ENCODE results near the gene SPTB. TPM values are rescaled to one million over a fixed set of nuclear protein-coding genes. Genes with fewer than 3 reads are reported as not detected.
A peak's percentile ranks its signal among the peaks of the same experiment; 100 is the strongest.

The SPTB gene
- total RNA-seq, 1 donor from 2014 or later = 8.9 TPM

GRCh38 chr14:64899958-64900357 lies 20.3 kb upstream of the SPTB start:
- peaks cover 2% of the 10 kb centered on the region for H3K4me1 Mint-ChIP-seq
- no peaks in the 10 kb centered on the region for H3K36me3 Mint-ChIP-seq
- peaks cover 8% of the 10 kb centered on the region for H3K27me3 Mint-ChIP-seq (ENCODE audit: low read depth)
- H3K4me3 Mint-ChIP-seq = no peak overlapping the region
- no peak overlapping the region for H3K27ac Mint-ChIP-seq
- DNase-seq (ENCODE audit: low spot score in 2 of 2, unreplicated experiment in 2 of 2) = no peak
- no peaks in the 10 kb centered on the region for H3K9me3 Mint-ChIP-seq
- TF ChIP-seq CTCF (IDR thresholded peaks at IDR 0.05; ENCODE audit: unreplicated experiment) = no peak

DNA sequence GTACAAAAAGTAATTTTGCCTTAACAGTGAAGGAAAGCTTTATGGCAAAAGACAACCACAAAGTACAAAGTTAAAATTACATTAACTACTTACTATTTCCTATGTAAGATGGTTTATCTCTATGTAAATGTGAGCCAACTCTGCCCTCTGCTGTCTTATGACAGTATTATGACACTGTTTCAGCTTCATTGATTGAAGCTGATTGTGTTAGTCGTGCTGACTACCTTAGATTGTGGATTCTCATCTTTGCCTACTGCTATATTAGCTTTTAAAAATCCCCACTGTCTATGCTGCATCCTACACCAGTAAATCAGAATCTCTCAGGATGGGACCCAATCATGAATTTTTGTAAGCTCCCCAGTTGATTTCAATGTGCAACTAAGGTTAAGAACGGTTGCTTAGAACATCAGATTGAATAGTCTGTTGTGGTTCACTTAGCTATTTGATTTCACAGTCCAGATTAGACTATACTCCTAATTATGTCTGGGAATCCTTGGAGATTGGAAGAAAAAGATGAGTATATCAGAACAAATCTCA lies 12.2 kb upstream of the SPTB start:
- no peak for DNase-seq (ENCODE audit: low spot score in 2 of 2, unreplicated experiment in 2 of 2)

DNA sequence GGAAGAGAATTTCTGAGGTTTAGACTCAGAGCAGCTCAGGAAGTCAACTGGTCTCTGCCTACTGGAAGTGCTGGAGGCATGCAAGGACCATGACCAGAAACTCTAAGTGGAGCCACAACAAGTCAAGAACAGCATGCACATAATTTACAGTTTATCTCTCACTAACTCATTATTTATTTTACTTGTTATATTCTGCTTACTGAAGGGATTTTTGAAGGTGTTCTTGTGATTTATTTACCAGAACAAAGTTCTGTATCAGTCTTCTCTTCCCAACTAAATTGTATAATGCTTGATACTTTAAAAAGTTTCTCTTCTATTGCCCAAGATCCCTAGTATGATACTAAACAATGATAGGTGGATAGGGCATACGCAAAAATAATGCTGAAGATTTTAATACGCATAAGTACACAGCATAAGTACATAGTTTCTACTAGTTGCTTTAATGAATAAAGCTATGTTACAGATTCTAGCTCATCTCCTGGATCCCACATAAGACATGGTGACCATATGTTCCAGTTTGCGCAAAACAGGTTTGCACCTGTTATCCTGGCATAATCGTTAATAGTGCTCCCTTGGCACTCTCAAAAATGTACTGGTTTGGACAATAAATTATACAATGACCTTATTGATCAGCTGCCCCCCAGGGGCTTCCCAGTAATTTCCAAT lies 11.6 kb upstream of the SPTB start:
- Mint-ChIP-seq H3K4me3 (no peak overlapping the region), H3K36me3 (no peaks in the 10 kb centered on the region), H3K9me3 (no peaks in the 10 kb centered on the region), H3K4me1 (no peaks in the 10 kb centered on the region), H3K27ac (no peak overlapping the region), H3K27me3 (ENCODE audit: low read depth) (peaks cover 14% of the 10 kb centered on the region)
- no peak for TF ChIP-seq CTCF (IDR thresholded peaks at IDR 0.05; ENCODE audit: unreplicated experiment)
- no peak for DNase-seq (ENCODE audit: low spot score in 2 of 2, unreplicated experiment in 2 of 2)

More for the DNA sequence above, 12.2 kb upstream of the SPTB start:
- Mint-ChIP-seq H3K4me1 (no peaks in the 10 kb centered on the region), H3K4me3 (no peak overlapping the region), H3K36me3 (no peaks in the 10 kb centered on the region), H3K9me3 (no peaks in the 10 kb centered on the region), H3K27ac (no peak overlapping the region), H3K27me3 (ENCODE audit: low read depth) (peaks cover 13% of the 10 kb centered on the region)
- peak; percentile 45 for TF ChIP-seq CTCF (IDR thresholded peaks at IDR 0.05; ENCODE audit: unreplicated experiment)

DNA sequence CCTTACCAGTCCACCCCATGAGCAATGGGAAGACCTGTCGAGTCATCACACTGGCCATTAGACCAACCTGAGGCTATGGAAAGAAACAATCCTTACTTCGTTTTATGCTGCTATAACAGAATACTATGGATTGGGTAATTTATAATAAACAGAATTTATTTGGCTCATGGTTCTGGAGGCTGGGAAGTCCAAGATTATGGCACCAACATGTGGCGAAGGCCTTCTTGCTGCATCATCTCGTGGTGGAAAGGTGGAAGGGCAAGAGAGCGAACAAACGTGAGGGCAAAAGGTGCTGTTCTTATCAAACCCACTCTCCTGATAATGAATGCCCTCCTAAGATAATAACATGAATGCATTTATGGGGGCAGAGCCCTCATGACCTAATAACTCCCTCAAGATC lies 9.6 kb upstream of the SPTB start:
- Mint-ChIP-seq H3K27ac (no peak overlapping the region), H3K4me1 (no peaks in the 10 kb centered on the region)
- no peak for TF ChIP-seq CTCF (IDR thresholded peaks at IDR 0.05; ENCODE audit: unreplicated experiment)

DNA sequence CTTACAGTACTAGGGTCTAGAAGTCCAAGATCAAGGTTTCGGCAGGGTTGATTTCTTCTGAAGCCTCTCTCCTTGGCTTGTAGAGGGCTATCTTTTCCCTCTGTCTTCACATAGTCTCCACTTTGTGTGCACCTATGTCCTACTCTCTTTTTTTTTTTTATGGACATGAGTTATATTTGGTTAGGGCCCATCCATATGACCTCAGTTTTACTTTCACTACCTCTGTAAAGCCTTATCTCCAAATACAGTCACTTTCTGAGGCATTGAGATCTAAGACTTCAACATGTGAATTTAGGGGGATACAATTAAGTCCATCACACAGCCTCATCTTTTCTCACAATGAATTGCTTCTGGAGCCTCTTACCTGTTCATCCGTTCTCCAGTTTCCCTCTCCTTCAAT lies 5.9 kb upstream of the SPTB start:
- H3K27me3 Mint-ChIP-seq (ENCODE audit: low read depth) = peaks cover 61% of the 10 kb centered on the region
- no peaks in the 10 kb centered on the region for H3K9me3 Mint-ChIP-seq
- no peak for TF ChIP-seq CTCF (IDR thresholded peaks at IDR 0.05; ENCODE audit: unreplicated experiment)
- H3K4me3 Mint-ChIP-seq = no peak overlapping the region
- no peaks in the 10 kb centered on the region for H3K36me3 Mint-ChIP-seq
- H3K27ac Mint-ChIP-seq = no peak overlapping the region
- H3K4me1 Mint-ChIP-seq = peaks cover 4% of the 10 kb centered on the region
- DNase-seq (ENCODE audit: low spot score in 2 of 2, unreplicated experiment in 2 of 2) = no peak

More for the DNA sequence above, 9.6 kb upstream of the SPTB start:
- Mint-ChIP-seq H3K9me3 (no peaks in the 10 kb centered on the region), H3K4me3 (no peak overlapping the region), H3K36me3 (no peaks in the 10 kb centered on the region), H3K27me3 (ENCODE audit: low read depth) (peaks cover 32% of the 10 kb centered on the region)
- DNase-seq (ENCODE audit: low spot score in 2 of 2, unreplicated experiment in 2 of 2) = no peak
